SU-DHL-6 (cell line): ENCODE results near the gene ABTB1.

Experiments
- CTCF ChIP-seq: fragments of 200-600 bp; sonication (generic); IDR thresholded peaks from one replicate; pipeline ENCODE4 v1.5.1; 2017; ENCODE audit warnings: antibody characterized with exemption, mild to moderate bottlenecking, low read length, moderate library complexity; ENCODE audit not compliant: insufficient read depth, poor library complexity, severe bottlenecking
- EZH2phosphoT487 ChIP-seq: fragments of 200-600 bp; sonication (generic), shearing (Covaris generic); conservative IDR thresholded peaks from 2 replicates; pipeline ENCODE4 v1.6.1; 2018; ENCODE audit warnings: mild to moderate bottlenecking, antibody characterized with exemption, low read length, moderate library complexity, mixed read lengths

GRCh38 chr3:127723011-127723567, 50.3 kb downstream of the ABTB1 start:
- TF ChIP-seq CTCF = no peak
- no peak for TF ChIP-seq EZH2phosphoT487
